BLaER1 (cell line): ENCODE data around the gene HABP4.

ENCODE experiments used
- H3K27ac ChIP-seq: shearing (Covaris generic); formaldehyde crosslinking; 2 replicates; pipeline ENCODE4 v1.8.1; 2022
- H3K27me3 ChIP-seq: shearing (Covaris generic); formaldehyde crosslinking; 2 replicates; pipeline ENCODE4 v1.8.1; 2022
- H3K36me3 ChIP-seq: shearing (Covaris generic); formaldehyde crosslinking; 2 replicates; pipeline ENCODE4 v1.8.1; 2022
- H3K4me1 ChIP-seq: shearing (Covaris generic); formaldehyde crosslinking; 2 replicates; pipeline ENCODE4 v1.8.1; 2022
- H3K4me2 ChIP-seq: shearing (Covaris generic); formaldehyde crosslinking; 2 replicates; pipeline ENCODE4 v1.8.1; 2022
- H3K4me3 ChIP-seq: shearing (Covaris generic); formaldehyde crosslinking; 2 replicates; pipeline ENCODE4 v1.8.1; 2022
- H3K9ac ChIP-seq: shearing (Covaris generic); formaldehyde crosslinking; 2 replicates; pipeline ENCODE4 v1.8.1; 2022
- H3K9me3 ChIP-seq: shearing (Covaris generic); formaldehyde crosslinking; 2 replicates; pipeline ENCODE4 v1.8.1; 2022
- H4K20me1 ChIP-seq: shearing (Covaris generic); formaldehyde crosslinking; 2 replicates; pipeline ENCODE4 v1.8.1; 2022
- Cebpa-rat ChIP-seq: shearing (Covaris generic); IDR thresholded peaks from 2 replicates; pipeline ENCODE4 v1.8.1; 2022

HABP4 gene

GRCh38 chr9:96514108-96514799, 64.3 kb downstream of the HABP4 start:
- H3K4me3 ChIP-seq, result no peak overlapping the region
- no peaks in the 10 kb centered on the region for H3K36me3 ChIP-seq
- TF ChIP-seq Cebpa-rat, result no peak
- no peaks in the 10 kb centered on the region for H3K4me1 ChIP-seq
- H3K9me3 ChIP-seq, result no peaks in the 10 kb centered on the region
- no peaks in the 10 kb centered on the region for H3K27me3 ChIP-seq
- no peak overlapping the region for H3K4me2 ChIP-seq
- H4K20me1 ChIP-seq, result no peaks in the 10 kb centered on the region
- no peak overlapping the region for H3K9ac ChIP-seq
- no peak overlapping the region for H3K27ac ChIP-seq

DNA sequence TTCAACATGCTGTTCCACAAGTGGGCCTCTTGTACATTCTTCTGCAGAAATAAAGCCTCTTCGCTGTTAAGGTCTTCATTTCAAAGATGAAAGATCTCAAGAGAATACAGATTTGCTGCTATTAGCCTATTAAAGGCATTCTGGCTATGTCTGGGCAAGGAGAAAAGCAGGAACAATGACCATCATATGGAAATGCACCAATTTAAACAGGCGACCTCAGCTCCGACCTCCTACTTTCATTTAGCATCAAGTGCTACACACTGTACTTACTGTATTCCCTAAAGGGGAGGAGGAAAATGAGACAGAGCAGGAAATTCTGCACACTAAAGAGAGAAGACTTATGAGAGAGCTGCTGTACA, 64.8 kb downstream of the HABP4 start:
- Histone ChIP-seq H4K20me1 (no peaks in the 10 kb centered on the region), H3K4me3 (no peak overlapping the region), H3K4me2 (no peak overlapping the region), H3K36me3 (no peaks in the 10 kb centered on the region), H3K4me1 (no peaks in the 10 kb centered on the region), H3K27me3 (no peaks in the 10 kb centered on the region), H3K27ac (no peak overlapping the region), H3K9me3 (no peaks in the 10 kb centered on the region), H3K9ac (no peak overlapping the region)
- no peak for TF ChIP-seq Cebpa-rat

DNA sequence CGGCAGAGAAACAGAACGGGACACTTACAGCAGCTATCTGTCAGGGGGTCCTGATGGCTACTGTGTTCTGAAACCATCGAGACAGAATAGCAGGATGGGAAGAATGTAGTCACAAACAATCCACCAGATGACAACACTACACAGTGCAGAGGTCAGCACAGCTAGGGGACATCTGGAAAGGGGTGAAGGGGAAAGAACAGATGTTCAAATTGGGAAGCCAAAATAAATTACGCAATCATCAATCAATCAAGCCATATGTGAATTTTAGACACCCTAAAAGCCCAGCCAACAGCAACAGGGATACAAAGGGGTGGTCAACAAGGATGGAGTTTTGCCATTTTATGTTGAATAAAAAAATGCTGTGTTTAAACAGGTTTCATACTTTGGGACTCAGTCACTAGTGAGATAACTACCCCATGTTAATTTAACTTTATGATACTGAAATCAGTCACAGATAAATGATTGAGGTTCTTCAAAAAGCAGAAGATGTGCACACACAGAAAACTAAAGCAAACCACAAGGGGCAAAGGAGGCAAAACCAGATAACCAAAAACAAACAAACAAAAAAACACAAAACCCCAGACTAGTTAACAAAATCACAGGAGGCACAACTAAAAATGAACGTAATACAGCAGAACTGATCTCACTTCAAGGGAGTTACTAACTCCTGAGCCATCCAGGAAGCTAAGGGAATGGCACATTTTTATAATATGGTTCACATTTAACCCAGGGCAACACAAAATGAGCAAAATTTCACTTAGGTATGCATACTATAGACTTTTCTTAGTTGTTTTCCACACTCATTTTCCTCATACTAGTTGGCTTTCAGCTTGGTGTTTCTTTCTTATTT, 65.9 kb downstream of the HABP4 start:
- no peak overlapping the region for H3K9ac ChIP-seq
- peak; percentile 88 for TF ChIP-seq Cebpa-rat
- H3K4me2 ChIP-seq, result no peak overlapping the region

GRCh38 chr9:96519095-96519494, 69.1 kb downstream of the HABP4 start:
- H3K27ac ChIP-seq, result no peak overlapping the region
- H3K4me1 ChIP-seq, result peaks cover 9% of the 10 kb centered on the region

More for the DNA sequence above, 65.9 kb downstream of the HABP4 start:
- no peaks in the 10 kb centered on the region for H4K20me1 ChIP-seq
- no peaks in the 10 kb centered on the region for H3K36me3 ChIP-seq
- H3K9me3 ChIP-seq, result no peaks in the 10 kb centered on the region
- H3K27me3 ChIP-seq, result no peaks in the 10 kb centered on the region
- no peak overlapping the region for H3K27ac ChIP-seq
- H3K4me1 ChIP-seq, result no peaks in the 10 kb centered on the region
- no peak overlapping the region for H3K4me3 ChIP-seq

DNA sequence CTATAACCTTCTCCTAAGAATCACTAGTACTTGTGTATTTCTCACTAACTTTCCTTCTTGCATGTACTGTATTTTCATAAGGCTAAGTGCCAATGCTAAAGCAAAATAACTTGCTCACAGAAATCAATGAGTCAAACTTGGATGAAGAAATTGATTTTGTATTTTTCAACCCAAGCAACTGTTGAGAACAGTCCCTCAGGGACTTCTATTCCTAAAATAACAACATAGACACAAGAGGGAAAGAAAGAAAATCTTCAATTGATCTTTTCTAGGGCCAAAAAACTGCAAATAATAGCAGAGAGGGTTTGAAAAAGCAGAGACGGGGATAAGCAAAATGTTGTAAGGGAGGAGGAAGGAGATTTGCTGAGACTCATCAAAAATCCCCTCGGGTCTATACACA, 69.8 kb downstream of the HABP4 start:
- no peak for TF ChIP-seq Cebpa-rat
- no peaks in the 10 kb centered on the region for H3K9me3 ChIP-seq
- H3K9ac ChIP-seq, result no peak overlapping the region
- no peaks in the 10 kb centered on the region for H3K36me3 ChIP-seq
- H3K27ac ChIP-seq, result no peak overlapping the region
- no peaks in the 10 kb centered on the region for H4K20me1 ChIP-seq
- no peaks in the 10 kb centered on the region for H3K27me3 ChIP-seq
- H3K4me3 ChIP-seq, result no peak overlapping the region
- H3K4me2 ChIP-seq, result no peak overlapping the region
- peaks cover 9% of the 10 kb centered on the region for H3K4me1 ChIP-seq

More at GRCh38 chr9:96519095-96519494, 69.1 kb downstream of the HABP4 start:
- H3K27me3 ChIP-seq, result no peaks in the 10 kb centered on the region
- H3K9ac ChIP-seq, result no peak overlapping the region
- H4K20me1 ChIP-seq, result no peaks in the 10 kb centered on the region
- no peak for TF ChIP-seq Cebpa-rat
- no peak overlapping the region for H3K4me2 ChIP-seq
- H3K4me3 ChIP-seq, result no peak overlapping the region
- H3K9me3 ChIP-seq, result no peaks in the 10 kb centered on the region
- H3K36me3 ChIP-seq, result no peaks in the 10 kb centered on the region

DNA sequence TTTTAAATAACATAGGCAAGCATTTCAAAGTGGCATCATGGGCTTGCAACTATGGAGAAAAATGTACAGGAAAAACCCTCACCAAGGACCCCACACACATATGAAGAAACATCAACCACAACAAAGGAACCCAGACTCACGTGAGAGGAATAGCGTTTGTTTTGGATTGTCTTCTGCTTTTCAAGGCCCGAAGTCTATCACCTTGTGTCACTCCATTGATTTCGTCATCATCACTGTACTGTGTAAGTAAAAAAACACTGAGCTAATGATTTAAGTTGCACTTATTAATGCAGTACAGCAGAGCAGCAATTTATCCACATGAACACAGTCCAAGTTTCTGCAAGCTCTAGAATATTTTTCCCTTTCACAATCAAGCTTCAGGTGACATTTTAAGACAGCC, 72.4 kb downstream of the HABP4 start:
- no peak overlapping the region for H3K9ac ChIP-seq
- no peaks in the 10 kb centered on the region for H4K20me1 ChIP-seq
- H3K4me3 ChIP-seq, result no peak overlapping the region
- peaks cover 9% of the 10 kb centered on the region for H3K4me1 ChIP-seq
- H3K27me3 ChIP-seq, result no peaks in the 10 kb centered on the region
- H3K9me3 ChIP-seq, result no peaks in the 10 kb centered on the region
- peak; percentile 9; the same call in 1 of the 2 replicates for TF ChIP-seq Cebpa-rat
- H3K4me2 ChIP-seq, result peak overlapping the region; percentile 11; the same call in 1 of the 2 replicates
- H3K36me3 ChIP-seq, result no peaks in the 10 kb centered on the region
- H3K27ac ChIP-seq, result no peak overlapping the region

- no peak for TF ChIP-seq Cebpa-rat
- Histone ChIP-seq H3K36me3 (no peaks in the 10 kb centered on the region), H3K4me1 (peaks cover 9% of the 10 kb centered on the region), H3K9ac (no peak overlapping the region), H4K20me1 (no peaks in the 10 kb centered on the region), H3K27me3 (no peaks in the 10 kb centered on the region), H3K9me3 (no peaks in the 10 kb centered on the region), H3K4me3 (no peak overlapping the region), H3K4me2 (no peak overlapping the region), H3K27ac (no peak overlapping the region)
Observed at GRCh38 chr9:96523374-96523773, 73.4 kb downstream of the HABP4 start.

- Histone ChIP-seq H3K4me1 (peaks cover 9% of the 10 kb centered on the region), H3K4me3 (no peak overlapping the region), H4K20me1 (no peaks in the 10 kb centered on the region), H3K36me3 (no peaks in the 10 kb centered on the region), H3K27ac (no peak overlapping the region), H3K9ac (no peak overlapping the region), H3K27me3 (no peaks in the 10 kb centered on the region), H3K9me3 (no peaks in the 10 kb centered on the region), H3K4me2 (no peak overlapping the region)
- no peak for TF ChIP-seq Cebpa-rat
Observed at GRCh38 chr9:96524045-96524444, 74.1 kb downstream of the HABP4 start.

GRCh38 chr9:96524764-96525163, 74.8 kb downstream of the HABP4 start:
- Histone ChIP-seq H3K4me2 (no peak overlapping the region), H3K4me1 (peaks cover 9% of the 10 kb centered on the region), H3K27ac (no peak overlapping the region), H3K4me3 (no peak overlapping the region), H4K20me1 (no peaks in the 10 kb centered on the region), H3K36me3 (no peaks in the 10 kb centered on the region), H3K9ac (no peak overlapping the region), H3K27me3 (no peaks in the 10 kb centered on the region), H3K9me3 (no peaks in the 10 kb centered on the region)
- TF ChIP-seq Cebpa-rat, result no peak

- Histone ChIP-seq H3K4me1 (no peaks in the 10 kb centered on the region), H4K20me1 (no peaks in the 10 kb centered on the region), H3K27ac (no peak overlapping the region), H3K27me3 (no peaks in the 10 kb centered on the region), H3K4me3 (no peak overlapping the region), H3K9ac (no peak overlapping the region), H3K4me2 (no peak overlapping the region), H3K36me3 (no peaks in the 10 kb centered on the region), H3K9me3 (no peaks in the 10 kb centered on the region)
- TF ChIP-seq Cebpa-rat, result no peak
Observed at GRCh38 chr9:96532173-96532572, 82.2 kb downstream of the HABP4 start.
